Mesendoderm (in vitro differentiated cells): Measurements from ENCODE around the gene KRTAP9-3.
"Not testable (repeated sequence)": the region's sequence is repeated elsewhere in the genome, so short reads cannot be mapped to it uniquely, and the experiment has no call there.

Experiments used
- DNase-seq: peaks from one replicate; pipeline ENCODE4 v3.0.0; 2013
- H2AK5ac ChIP-seq: 2 replicates; pipeline ENCODE4 v1.6.1; 2013; ENCODE audit warnings: low read length, inconsistent platforms
- H2BK120ac ChIP-seq: 2 replicates; pipeline ENCODE4 v1.6.1; 2013; ENCODE audit warnings: low read depth, mild to moderate bottlenecking, low read length, moderate library complexity, mixed read lengths
- H2BK15ac ChIP-seq: replicated peaks from 2 replicates; pipeline ENCODE4 v1.6.1; 2013; ENCODE audit warnings: low read depth, mild to moderate bottlenecking, moderate library complexity
- H2BK5ac ChIP-seq: 2 replicates; pipeline ENCODE4 v1.6.1; 2013; ENCODE audit warnings: low read length, inconsistent platforms
- H3K18ac ChIP-seq: 2 replicates; pipeline ENCODE4 v1.6.1; 2013; ENCODE audit warnings: mild to moderate bottlenecking, low read length, mixed read lengths
- H3K23ac ChIP-seq: one replicate; pipeline ENCODE4 v1.6.1; 2013; ENCODE audit warnings: low read length
- H3K27ac ChIP-seq: 2 replicates; pipeline ENCODE4 v1.5.1; 2013; ENCODE audit warnings: low read depth, mild to moderate bottlenecking, inconsistent platforms, low read length, moderate library complexity
- H3K27me3 ChIP-seq: 2 replicates; pipeline ENCODE4 v1.6.1; 2013; ENCODE audit warnings: low read length, control low read depth, mild to moderate bottlenecking, inconsistent platforms; ENCODE audit not compliant: insufficient read depth, poor library complexity
- H3K36me3 ChIP-seq: 2 replicates; pipeline ENCODE4 v1.6.1; 2013; ENCODE audit warnings: low read length, inconsistent platforms; ENCODE audit not compliant: control insufficient read depth, insufficient read depth
- H3K4ac ChIP-seq: one replicate; pipeline ENCODE4 v1.6.1; 2013; ENCODE audit warnings: low read depth, mild to moderate bottlenecking, low read length, moderate library complexity
- H3K4me1 ChIP-seq: 2 replicates; pipeline ENCODE4 v1.6.1; 2013; ENCODE audit warnings: low read depth, low read length, inconsistent platforms; ENCODE audit not compliant: control insufficient read depth
- H3K4me2 ChIP-seq: 2 replicates; pipeline ENCODE4 v1.6.1; 2013; ENCODE audit warnings: low read length
- H3K4me3 ChIP-seq: 2 replicates; pipeline ENCODE4 v1.5.1; 2013; ENCODE audit warnings: mild to moderate bottlenecking, low read length
- H3K56ac ChIP-seq: one replicate; pipeline ENCODE4 v1.6.1; 2013; ENCODE audit warnings: low read length
- H3K79me1 ChIP-seq: 2 replicates; pipeline ENCODE4 v1.6.1; 2013; ENCODE audit warnings: low read length, inconsistent platforms
- H3K79me2 ChIP-seq: 2 replicates; pipeline ENCODE4 v1.6.1; 2013; ENCODE audit warnings: mild to moderate bottlenecking, low read length; ENCODE audit not compliant: control insufficient read depth, insufficient read depth
- H3K9ac ChIP-seq: 2 replicates; pipeline ENCODE4 v1.6.1; 2013; ENCODE audit warnings: low read length, inconsistent platforms
- H4K5ac ChIP-seq: one replicate; pipeline ENCODE4 v1.6.1; 2013; ENCODE audit warnings: low read length
- H4K8ac ChIP-seq: one replicate; pipeline ENCODE4 v1.6.1; 2013; ENCODE audit warnings: low read depth, mild to moderate bottlenecking, control low read depth, low read length, moderate library complexity
- WGBS: extraction: QIAGEN DNeasy Blood & Tissue Kit; methylation state at CpG from one replicate; pipeline ENCODE4 v1.1.7; 2013; ENCODE audit warnings: low lambda C conversion rate, missing lambda C conversion rate; ENCODE audit not compliant: insufficient coverage; ENCODE audit errors: extremely low coverage; 5-methylcytosine and 5-hydroxymethylcytosine counted together

Gene KRTAP9-3

GRCh38 chr17:41254861-41255260 lies 22.6 kb downstream of the KRTAP9-3 start:
- H2AK5ac ChIP-seq, result no peak overlapping the region
- H3K4me1 ChIP-seq, result no peaks in the 10 kb centered on the region
- no peaks in the 10 kb centered on the region for H3K27me3 ChIP-seq

GRCh38 chr17:41255381-41256290 lies 23.4 kb downstream of the KRTAP9-3 start, which contains the start of gene KRTAP9-9:
Gene KRTAP9-9 (plus strand): TSS chr17:41255384.
- H3K27ac ChIP-seq, H3K79me1 ChIP-seq, H4K5ac ChIP-seq, DNase-seq, H3K4ac ChIP-seq, H3K18ac ChIP-seq, H3K56ac ChIP-seq, H3K4me3 ChIP-seq, H3K9ac ChIP-seq, H3K27me3 ChIP-seq, H3K4me2 ChIP-seq, H3K79me2 ChIP-seq, H3K23ac ChIP-seq, H4K8ac ChIP-seq, H2BK5ac ChIP-seq, H2BK15ac ChIP-seq, H2AK5ac ChIP-seq, H3K4me1 ChIP-seq, H2BK120ac ChIP-seq, H3K36me3 ChIP-seq: not testable (repeated sequence)
- no CpG with 5 or more reads among the region's 5 CpGs for WGBS

More at GRCh38 chr17:41254861-41255260, 22.6 kb downstream of the KRTAP9-3 start:
- Histone ChIP-seq H3K9ac (no peak overlapping the region), H4K8ac (no peak overlapping the region), H2BK120ac (no peak overlapping the region), H2BK5ac (no peak overlapping the region), H3K4me3 (no peak overlapping the region), H4K5ac (no peak overlapping the region), H3K79me1 (no peaks in the 10 kb centered on the region), H3K79me2 (no peaks in the 10 kb centered on the region), H3K56ac (no peak overlapping the region), H3K4me2 (no peak overlapping the region), H3K18ac (no peak overlapping the region), H3K23ac (no peak overlapping the region), H3K36me3 (no peaks in the 10 kb centered on the region), H3K27ac (no peak overlapping the region), H3K4ac (no peak overlapping the region), H2BK15ac (no peak overlapping the region)
- no peak for DNase-seq
- no CpG with 5 or more reads among the region's 1 CpG for WGBS

GRCh38 chr17:41256291-41256685 lies 24.0 kb downstream of the KRTAP9-3 start:
- Histone ChIP-seq H2BK15ac (no peak overlapping the region), H3K56ac (no peak overlapping the region), H3K4me3 (no peak overlapping the region), H3K27ac (no peak overlapping the region), H3K4me1 (no peaks in the 10 kb centered on the region), H3K23ac (no peak overlapping the region), H2BK120ac (no peak overlapping the region), H3K36me3 (no peaks in the 10 kb centered on the region), H2AK5ac (no peak overlapping the region), H3K79me2 (no peaks in the 10 kb centered on the region), H3K4me2 (no peak overlapping the region), H3K9ac (no peak overlapping the region), H3K27me3 (no peaks in the 10 kb centered on the region), H3K4ac (no peak overlapping the region), H2BK5ac (no peak overlapping the region), H4K8ac (no peak overlapping the region), H3K18ac (no peak overlapping the region), H4K5ac (no peak overlapping the region), H3K79me1 (no peaks in the 10 kb centered on the region)
- DNase-seq, result no peak
- WGBS, result no CpG with 5 or more reads among the region's 1 CpG

GRCh38 chr17:41258406-41258805 lies 26.2 kb downstream of the KRTAP9-3 start:
- Histone ChIP-seq H3K18ac (no peak overlapping the region), H3K27ac (no peak overlapping the region), H3K4ac (no peak overlapping the region), H3K4me1 (no peaks in the 10 kb centered on the region), H3K23ac (no peak overlapping the region), H2BK120ac (no peak overlapping the region), H2BK5ac (no peak overlapping the region), H3K79me1 (no peaks in the 10 kb centered on the region), H3K4me3 (no peak overlapping the region), H2AK5ac (no peak overlapping the region), H3K79me2 (no peaks in the 10 kb centered on the region), H2BK15ac (no peak overlapping the region), H4K5ac (no peak overlapping the region), H3K36me3 (no peaks in the 10 kb centered on the region), H4K8ac (no peak overlapping the region), H3K27me3 (no peaks in the 10 kb centered on the region), H3K4me2 (no peak overlapping the region), H3K56ac (no peak overlapping the region), H3K9ac (no peak overlapping the region)
- no peak for DNase-seq

- H3K4me1 ChIP-seq, result no peaks in the 10 kb centered on the region
- H2BK5ac ChIP-seq, result no peak overlapping the region
- H3K79me1 ChIP-seq, result no peaks in the 10 kb centered on the region
- no peak overlapping the region for H2AK5ac ChIP-seq
- no peak overlapping the region for H3K4me3 ChIP-seq
- H3K4ac ChIP-seq, result no peak overlapping the region
- H2BK15ac ChIP-seq, result no peak overlapping the region
- no peak overlapping the region for H4K5ac ChIP-seq
- no peaks in the 10 kb centered on the region for H3K27me3 ChIP-seq
- H3K4me2 ChIP-seq, result no peak overlapping the region
- no peaks in the 10 kb centered on the region for H3K79me2 ChIP-seq
- H4K8ac ChIP-seq, result no peak overlapping the region
- WGBS, result no CpG with 5 or more reads among the region's 2 CpGs
- no peak overlapping the region for H2BK120ac ChIP-seq
- H3K27ac ChIP-seq, result no peak overlapping the region
- no peak overlapping the region for H3K18ac ChIP-seq
- H3K23ac ChIP-seq, result no peak overlapping the region
- no peaks in the 10 kb centered on the region for H3K36me3 ChIP-seq
- no peak overlapping the region for H3K9ac ChIP-seq
- DNase-seq, result no peak
- H3K56ac ChIP-seq, result no peak overlapping the region
These were observed 31.0 kb downstream of the KRTAP9-3 start for GRCh38 chr17:41263212-41263611.

- WGBS, result no CpG with 5 or more reads among the region's 3 CpGs
- no peak overlapping the region for H2BK15ac ChIP-seq
These were observed 32.4 kb downstream of the KRTAP9-3 start for GRCh38 chr17:41264599-41264998.

More at GRCh38 chr17:41264599-41264998, 32.4 kb downstream of the KRTAP9-3 start:
- Histone ChIP-seq H4K8ac (no peak overlapping the region), H2BK5ac (no peak overlapping the region), H3K4me2 (no peak overlapping the region), H3K79me1 (no peaks in the 10 kb centered on the region), H3K23ac (no peak overlapping the region), H3K18ac (no peak overlapping the region), H4K5ac (no peak overlapping the region), H3K27me3 (no peaks in the 10 kb centered on the region), H3K36me3 (no peaks in the 10 kb centered on the region), H3K4me1 (no peaks in the 10 kb centered on the region), H3K27ac (no peak overlapping the region), H3K79me2 (no peaks in the 10 kb centered on the region), H3K9ac (no peak overlapping the region), H3K56ac (no peak overlapping the region), H2AK5ac (no peak overlapping the region), H2BK120ac (no peak overlapping the region), H3K4me3 (no peak overlapping the region), H3K4ac (no peak overlapping the region)
- no peak for DNase-seq
